MV-4-11 (cell line): ENCODE measurements around the gene RHEB.

Experiments
- DNase-seq: peaks from one replicate; lab custom pipeline; 2025; lab: John Stamatoyannopoulos, UW

Gene RHEB

GRCh38 chr7:151448261-151449252 lies 71.1 kb downstream of the RHEB start:
- peak; percentile 51 for DNase-seq

GRCh38 chr7:151447901-151448260 lies 71.8 kb downstream of the RHEB start:
- DNase-seq: no peak

DNA sequence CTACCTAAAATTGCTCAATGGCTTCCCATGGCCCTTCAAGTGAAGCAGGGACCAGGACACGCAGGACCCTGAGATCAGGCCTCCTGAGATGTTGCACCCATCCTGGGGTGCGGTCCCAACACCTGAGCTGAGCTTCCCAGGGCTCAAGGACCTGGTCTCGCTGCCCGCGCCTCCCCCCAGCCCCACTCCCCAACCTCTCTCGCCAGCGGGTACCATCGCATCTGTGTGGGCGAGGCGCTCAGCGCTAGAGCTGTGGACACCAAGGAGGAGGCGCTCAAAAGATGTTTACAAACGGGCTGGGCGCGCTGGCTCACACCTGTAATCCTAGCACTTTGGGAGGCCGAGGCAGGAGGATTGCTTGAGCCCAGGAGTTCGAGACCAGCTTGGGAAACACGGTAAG lies 72.4 kb downstream of the RHEB start:
- DNase-seq: no peak

DNA sequence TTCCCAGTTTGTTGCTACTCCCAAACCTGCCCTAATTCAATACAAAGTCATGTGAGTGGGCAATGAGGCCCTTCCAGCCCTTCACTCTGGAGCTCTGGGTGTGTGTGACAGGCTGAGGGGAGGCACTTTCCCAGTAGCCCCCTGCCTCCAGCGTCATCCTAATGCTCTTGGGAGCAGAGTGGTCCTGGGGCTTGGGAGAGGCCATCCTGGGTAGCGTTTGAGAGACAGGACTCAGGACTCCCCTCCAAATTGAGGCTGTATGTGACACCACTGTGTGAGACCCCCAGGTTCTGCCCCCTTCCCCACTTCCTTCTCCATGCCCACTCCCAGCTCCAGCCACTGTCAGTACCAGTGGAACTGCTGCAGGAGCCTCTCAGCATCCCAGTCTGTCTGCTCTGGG lies 73.3 kb downstream of the RHEB start:
- DNase-seq: no peak

DNA sequence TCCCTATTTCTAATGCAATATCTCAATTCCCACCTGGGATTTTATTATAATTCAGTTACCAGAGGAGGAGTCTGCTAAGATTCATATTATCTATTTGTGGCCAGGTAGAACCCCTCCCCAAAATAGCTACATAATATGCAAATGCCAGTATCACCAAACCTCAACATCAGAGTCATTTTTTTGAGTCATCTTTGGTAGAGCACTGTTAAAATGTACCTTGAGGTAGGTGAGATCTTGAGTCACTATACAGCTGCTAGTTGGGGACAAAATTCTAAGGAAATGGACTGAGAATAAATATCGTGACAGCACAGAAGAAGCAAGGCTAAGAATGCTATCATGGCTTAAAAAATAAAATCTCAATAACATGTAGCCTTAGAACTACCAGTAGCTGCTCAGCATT lies 75.1 kb downstream of the RHEB start:
- DNase-seq: no peak

DNA sequence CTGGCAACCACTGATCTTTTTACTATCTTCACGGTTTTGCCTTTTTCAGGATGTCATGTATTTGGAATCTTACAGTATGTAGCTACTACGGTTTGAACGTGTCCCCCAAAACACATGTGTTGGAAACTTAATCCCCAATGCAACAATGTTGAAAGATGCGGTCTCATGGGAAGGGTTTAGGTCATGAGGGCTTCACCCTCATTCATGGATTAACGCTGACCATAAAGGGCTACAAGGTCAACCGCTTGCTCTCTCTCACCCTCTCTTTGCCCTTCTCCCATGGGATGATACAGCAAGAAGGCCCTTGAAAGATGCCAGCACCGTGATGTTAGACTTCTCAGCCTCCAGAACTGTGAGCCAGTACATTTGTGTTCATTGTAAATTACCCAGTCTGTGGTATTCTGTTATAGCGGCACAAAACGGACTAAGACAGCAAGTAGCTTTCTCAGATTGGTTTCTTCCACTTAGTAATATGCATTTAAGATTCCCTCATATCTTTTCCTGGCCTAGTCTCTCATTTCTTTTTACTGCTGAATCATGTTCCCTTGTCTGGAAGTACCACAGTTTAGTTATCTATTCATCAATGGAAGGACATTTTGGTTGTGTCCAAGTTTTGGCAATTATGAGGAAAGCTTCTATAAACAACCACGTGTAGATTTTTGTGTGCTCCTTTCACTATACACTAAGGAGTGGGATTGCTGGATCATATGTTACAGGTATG lies 76.8 kb downstream of the RHEB start:
- DNase-seq: peak; percentile 8

DNA sequence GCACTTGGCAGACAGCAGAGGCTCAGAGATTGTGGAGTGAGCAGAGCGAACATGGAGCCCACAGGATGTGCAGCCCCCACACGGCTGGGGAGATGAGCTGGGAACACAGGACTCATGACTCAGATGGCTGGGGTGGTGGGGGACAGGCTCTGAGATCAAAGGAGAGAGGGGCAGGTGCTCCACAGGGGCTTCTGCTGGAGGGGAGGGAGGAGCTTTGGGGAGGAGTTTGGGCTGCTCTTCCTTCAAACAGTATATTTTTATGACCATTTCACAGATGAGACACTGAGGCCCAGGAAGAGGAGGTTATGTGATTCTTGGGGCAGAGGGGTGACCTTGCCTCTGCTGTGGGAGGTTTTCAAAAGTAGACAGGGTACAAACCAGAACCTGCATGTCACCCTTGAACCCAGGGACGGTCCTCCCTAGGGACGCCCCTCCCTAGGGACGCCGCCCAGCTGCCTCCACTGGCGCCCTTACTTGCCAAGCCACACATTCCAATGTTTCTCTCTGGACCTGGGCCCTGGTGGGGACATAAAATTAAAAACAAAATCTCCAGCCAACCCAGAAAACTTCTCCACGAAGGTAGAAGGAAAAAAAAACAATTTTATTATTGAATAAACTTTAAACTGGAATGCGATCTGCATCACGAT lies 78.8 kb downstream of the RHEB start:
- no peak for DNase-seq

GRCh38 chr7:151439855-151440798 lies 79.6 kb downstream of the RHEB start, which contains the start of gene CRYGN:
Gene CRYGN, minus strand, starts transcription at chr7:151440141. Its CDS starts 224 bp downstream, at chr7:151439917.
- no peak for DNase-seq

DNA sequence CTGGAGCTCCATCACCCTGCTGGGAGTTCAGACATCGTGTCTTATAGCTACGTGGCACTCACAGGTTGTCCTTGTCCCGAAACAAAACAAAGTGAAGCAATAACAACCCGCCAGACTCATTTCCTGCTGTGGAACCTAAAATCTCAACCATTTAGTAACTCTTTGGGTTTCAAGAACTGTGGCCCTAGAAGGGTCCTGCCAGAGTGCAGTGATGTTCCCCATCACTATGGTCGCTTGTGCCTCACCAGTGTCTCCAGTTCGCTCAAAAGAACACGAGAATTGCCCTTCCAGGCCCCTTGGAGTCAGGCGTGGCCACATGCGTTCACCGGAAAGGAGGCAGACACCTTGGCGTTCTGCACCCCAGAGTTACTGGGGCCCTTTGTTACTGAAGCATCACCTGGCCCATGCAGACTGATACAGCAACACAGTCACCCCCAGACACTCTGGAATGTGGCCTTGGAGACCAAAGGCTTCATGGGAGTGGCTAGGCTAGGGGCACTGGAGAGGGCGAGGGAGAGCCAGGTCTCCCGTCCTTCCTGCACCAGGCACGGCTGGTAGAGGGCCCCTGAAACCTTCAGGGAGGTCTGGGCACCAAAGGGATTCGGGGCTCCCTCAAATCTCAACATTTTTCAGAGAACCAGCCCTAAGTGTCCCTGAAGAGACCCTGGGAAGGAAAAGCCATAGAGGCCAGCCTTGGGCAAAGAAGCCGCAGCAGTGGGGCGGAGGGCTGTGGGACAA lies 80.7 kb downstream of the RHEB start:
- DNase-seq: no peak

GRCh38 chr7:151437866-151438516 lies 81.7 kb downstream of the RHEB start:
- DNase-seq: no peak

GRCh38 chr7:151437159-151437553 lies 82.5 kb downstream of the RHEB start:
- no peak for DNase-seq

GRCh38 chr7:151436446-151437158 lies 83.1 kb downstream of the RHEB start:
- DNase-seq: no peak

DNA sequence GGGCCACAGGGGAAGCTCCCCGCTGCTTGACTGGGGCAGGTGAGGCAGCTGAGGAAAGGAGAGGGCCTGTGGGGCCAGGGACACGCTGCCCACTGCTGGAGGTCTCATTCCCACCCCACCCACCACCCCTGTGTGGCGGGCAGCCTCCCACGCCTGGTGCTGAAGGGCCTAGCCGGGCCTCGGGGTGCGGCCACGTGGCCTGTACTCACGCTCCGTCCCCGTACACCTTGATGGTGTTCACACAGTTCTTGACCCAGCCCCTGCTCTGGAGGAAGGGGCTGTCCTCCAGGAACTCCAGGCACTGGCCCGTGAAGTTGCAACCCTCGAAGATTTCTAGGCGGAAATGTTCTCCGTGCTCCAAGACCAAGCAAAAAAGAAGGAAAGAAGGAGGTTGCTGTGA lies 83.7 kb downstream of the RHEB start:
- no peak for DNase-seq

GRCh38 chr7:151435103-151435916 lies 84.4 kb downstream of the RHEB start:
- no peak for DNase-seq

DNA sequence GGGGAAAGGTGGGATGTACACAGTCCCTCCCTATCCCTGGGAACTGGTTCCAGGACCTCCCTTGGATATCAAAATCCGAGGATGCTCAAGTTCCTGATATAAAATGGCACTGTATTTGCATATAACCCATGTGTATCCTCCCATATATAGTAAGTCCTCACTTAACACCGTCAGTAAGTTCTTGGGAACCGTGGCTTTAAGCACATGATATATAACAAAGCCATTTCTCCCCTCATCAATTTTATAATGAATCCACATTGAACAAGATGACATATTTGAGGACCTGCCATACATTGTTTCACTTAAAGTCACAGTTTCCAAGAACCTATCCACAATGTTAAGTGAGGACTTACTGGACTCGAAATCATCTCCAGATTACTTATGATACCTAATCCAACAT lies 85.1 kb downstream of the RHEB start:
- no peak for DNase-seq

DNA sequence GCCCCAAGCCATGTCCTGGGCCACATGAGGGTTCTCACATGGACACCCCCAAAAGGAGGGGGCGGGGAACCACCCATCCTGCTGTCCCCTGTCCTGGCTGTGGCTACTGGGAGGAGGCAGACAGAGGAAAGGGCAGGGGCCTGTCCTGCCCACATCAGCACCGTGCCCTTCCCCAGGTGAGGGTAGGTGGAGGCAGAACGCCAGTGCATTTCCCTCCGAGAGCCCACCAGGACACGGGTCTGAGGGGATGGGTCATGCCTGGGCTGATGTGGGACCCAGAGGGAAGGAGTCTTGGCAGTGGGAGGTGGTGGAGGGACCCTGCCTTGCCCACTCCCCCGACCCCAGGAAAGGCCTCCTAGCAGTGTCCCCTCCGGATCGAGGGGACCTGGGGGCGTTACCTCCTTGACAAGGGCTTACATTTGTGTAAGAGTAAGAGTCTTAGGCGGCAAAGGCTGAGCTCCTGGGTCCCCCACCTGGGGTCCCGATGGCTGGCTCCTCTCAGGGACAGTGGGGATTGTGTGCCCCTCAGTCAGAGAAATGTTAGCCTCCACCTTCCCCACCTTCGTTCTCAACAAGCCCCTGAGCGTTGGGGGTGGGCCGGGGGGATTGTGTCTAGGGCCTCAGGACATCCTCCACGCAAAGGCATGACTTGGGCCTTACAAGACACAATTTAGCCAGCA lies 85.8 kb downstream of the RHEB start:
- no peak for DNase-seq

GRCh38 chr7:151432658-151433521 lies 86.8 kb downstream of the RHEB start:
- DNase-seq: peak; percentile 9
